ENCODE results near the gene FABP1.

Gene FABP1

GRCh38 chr2:88117973-88118372, 9.9 kb downstream of the FABP1 start:
- no peaks in the 10 kb centered on the region for H3K79me2 ChIP-seq (ENCODE audit: insufficient read depth, low read depth)
- no peaks in the 10 kb centered on the region for H4K20me1 ChIP-seq (ENCODE audit: insufficient read depth)
- no peak for TF ChIP-seq CTCF (conservative IDR thresholded peaks at IDR 0.05; ENCODE audit: low read depth, low read length)
- H3K4me2 ChIP-seq: no peak overlapping the region
- no peak overlapping the region for H3K4me3 ChIP-seq (IDR thresholded peaks at IDR 0.05; ENCODE audit: insufficient read depth, low read depth, low read length)
- no peaks in the 10 kb centered on the region for H3K27me3 ChIP-seq (ENCODE audit: insufficient read depth, low read depth)
- no peak overlapping the region for H3K27ac ChIP-seq
- H3K4me1 ChIP-seq (ENCODE audit: low read depth, poor library complexity, severe bottlenecking): peaks cover 1% of the 10 kb centered on the region
- H2AFZ ChIP-seq (ENCODE audit: low read depth): no peak overlapping the region
- H3K36me3 ChIP-seq (ENCODE audit: insufficient read depth): no peaks in the 10 kb centered on the region
- H3K9ac ChIP-seq: no peak overlapping the region

GRCh38 chr2:88116669-88117432, 11.0 kb downstream of the FABP1 start:
- TF ChIP-seq CTCF (conservative IDR thresholded peaks at IDR 0.05; ENCODE audit: low read depth, low read length): no peak
- no peak overlapping the region for H2AFZ ChIP-seq (ENCODE audit: low read depth)
- no peaks in the 10 kb centered on the region for H4K20me1 ChIP-seq (ENCODE audit: insufficient read depth)
- no peak overlapping the region for H3K4me3 ChIP-seq (IDR thresholded peaks at IDR 0.05; ENCODE audit: insufficient read depth, low read depth, low read length)
- no peaks in the 10 kb centered on the region for H3K36me3 ChIP-seq (ENCODE audit: insufficient read depth)
- H3K4me1 ChIP-seq (ENCODE audit: low read depth, poor library complexity, severe bottlenecking): peaks cover 13% of the 10 kb centered on the region
- H3K4me2 ChIP-seq: no peak overlapping the region
- no peak overlapping the region for H3K27ac ChIP-seq
- H3K27me3 ChIP-seq (ENCODE audit: insufficient read depth, low read depth): no peaks in the 10 kb centered on the region
- no peaks in the 10 kb centered on the region for H3K79me2 ChIP-seq (ENCODE audit: insufficient read depth, low read depth)
- no peak overlapping the region for H3K9ac ChIP-seq

- no peak overlapping the region for H3K4me2 ChIP-seq
- no peak overlapping the region for H2AFZ ChIP-seq (ENCODE audit: low read depth)
- TF ChIP-seq CTCF (conservative IDR thresholded peaks at IDR 0.05; ENCODE audit: low read depth, low read length): no peak
- H3K4me3 ChIP-seq (IDR thresholded peaks at IDR 0.05; ENCODE audit: insufficient read depth, low read depth, low read length): no peak overlapping the region
- no peaks in the 10 kb centered on the region for H4K20me1 ChIP-seq (ENCODE audit: insufficient read depth)
- H3K36me3 ChIP-seq (ENCODE audit: insufficient read depth): no peaks in the 10 kb centered on the region
- H3K27me3 ChIP-seq (ENCODE audit: insufficient read depth, low read depth): no peaks in the 10 kb centered on the region
- no peaks in the 10 kb centered on the region for H3K79me2 ChIP-seq (ENCODE audit: insufficient read depth, low read depth)
- H3K27ac ChIP-seq: no peak overlapping the region
- H3K9ac ChIP-seq: no peak overlapping the region
- peaks cover 21% of the 10 kb centered on the region for H3K4me1 ChIP-seq (ENCODE audit: low read depth, poor library complexity, severe bottlenecking)
Measured at GRCh38 chr2:88115825-88116518, 11.9 kb downstream of the FABP1 start.

- H3K36me3 ChIP-seq (ENCODE audit: insufficient read depth): no peaks in the 10 kb centered on the region
- H3K27ac ChIP-seq: no peak overlapping the region
- no peak overlapping the region for H3K4me2 ChIP-seq
- no peaks in the 10 kb centered on the region for H3K79me2 ChIP-seq (ENCODE audit: insufficient read depth, low read depth)
- no peak overlapping the region for H2AFZ ChIP-seq (ENCODE audit: low read depth)
- H3K4me1 ChIP-seq (ENCODE audit: low read depth, poor library complexity, severe bottlenecking): peaks cover 32% of the 10 kb centered on the region
- no peak overlapping the region for H3K4me3 ChIP-seq (IDR thresholded peaks at IDR 0.05; ENCODE audit: insufficient read depth, low read depth, low read length)
- TF ChIP-seq CTCF (conservative IDR thresholded peaks at IDR 0.05; ENCODE audit: low read depth, low read length): no peak
- H3K27me3 ChIP-seq (ENCODE audit: insufficient read depth, low read depth): no peaks in the 10 kb centered on the region
- H3K9ac ChIP-seq: no peak overlapping the region
- H4K20me1 ChIP-seq (ENCODE audit: insufficient read depth): no peaks in the 10 kb centered on the region
Measured at GRCh38 chr2:88114889-88115288, 13.0 kb downstream of the FABP1 start.

Data from KMS-11 (cell line).